HG02981 (cell line): Measurements from ENCODE around the gene SSH2.
"Not testable (repeated sequence)": the region's sequence is repeated elsewhere in the genome, so short reads cannot be mapped to it uniquely, and the experiment has no call there.

Experiments
- ATAC-seq: cut with Tn5 transposase; IDR thresholded peaks from one replicate; pipeline ENCODE4 v1.9.1; 2021; ENCODE audit warnings: mild to moderate bottlenecking, moderate library complexity; ENCODE audit not compliant: unreplicated experiment

SSH2 gene

GRCh38 chr17:29682054-29682453 lies 248.0 kb downstream of the SSH2 start:
- ATAC-seq: no peak

GRCh38 chr17:29677824-29678223 lies 252.2 kb downstream of the SSH2 start:
- no peak for ATAC-seq

GRCh38 chr17:29677221-29677791 lies 252.7 kb downstream of the SSH2 start:
- no peak for ATAC-seq

- ATAC-seq: not testable (repeated sequence)
Observed at GRCh38 chr17:29675961-29676360, 254.1 kb downstream of the SSH2 start.

GRCh38 chr17:29674281-29674680 lies 255.7 kb downstream of the SSH2 start:
- ATAC-seq: no peak

- ATAC-seq: no peak
Observed at GRCh38 chr17:29671661-29672060, 258.4 kb downstream of the SSH2 start.

- ATAC-seq: no peak
Observed at GRCh38 chr17:29669266-29669665, 260.8 kb downstream of the SSH2 start.

- ATAC-seq: no peak
Observed at GRCh38 chr17:29667969-29668368, 262.1 kb downstream of the SSH2 start.

GRCh38 chr17:29665481-29665810 lies 264.6 kb downstream of the SSH2 start:
- ATAC-seq: no peak

- ATAC-seq: no peak
Observed at GRCh38 chr17:29664743-29665480, 265.1 kb downstream of the SSH2 start.

GRCh38 chr17:29663155-29663554 lies 266.9 kb downstream of the SSH2 start:
- no peak for ATAC-seq

- no peak for ATAC-seq
Observed at GRCh38 chr17:29661213-29661612, 268.8 kb downstream of the SSH2 start.

- no peak for ATAC-seq
Observed at GRCh38 chr17:29659155-29659554, 270.9 kb downstream of the SSH2 start.

- ATAC-seq: no peak
Observed at GRCh38 chr17:29655323-29655722, 274.7 kb downstream of the SSH2 start.

GRCh38 chr17:29653995-29654714 lies 275.9 kb downstream of the SSH2 start:
- no peak for ATAC-seq

- ATAC-seq: no peak
Observed at GRCh38 chr17:29652976-29653375, 277.1 kb downstream of the SSH2 start.

- not testable (repeated sequence) for ATAC-seq
Observed at GRCh38 chr17:29651913-29652312, 278.1 kb downstream of the SSH2 start.

GRCh38 chr17:29650396-29650795 lies 279.6 kb downstream of the SSH2 start:
- ATAC-seq: no peak

- ATAC-seq: no peak
Observed at GRCh38 chr17:29649359-29649758, 280.7 kb downstream of the SSH2 start.

- ATAC-seq: no peak
Observed at GRCh38 chr17:29648005-29648404, 282.0 kb downstream of the SSH2 start.

- ATAC-seq: no peak
Observed at GRCh38 chr17:29645515-29646051, 284.4 kb downstream of the SSH2 start.

- ATAC-seq: no peak
Observed at GRCh38 chr17:29643817-29644160, 286.2 kb downstream of the SSH2 start.
